T-helper 17 cell (primary cell): ENCODE results near the gene NFATC1. TPM values are rescaled to one million over a fixed set of nuclear protein-coding genes. Genes with fewer than 3 reads are reported as not detected.

ENCODE experiments used
- ATAC-seq: fragments of 150-1000 bp; cut with Tn5 transposase; 2 replicates; pipeline ENCODE4 v1.10.0; 2021; ENCODE audit warnings: mild to moderate bottlenecking, moderate library complexity
- DNase-seq, 3 donors: peaks; one replicate each; pipeline versions ENCODE4 v3.0.0 to v3.0.0-alpha.2; 2020 to 2021
- H3K9me3 ChIP-seq: one replicate; pipeline ENCODE4 v1.7.0; 2013; ENCODE audit warnings: low read length, mild to moderate bottlenecking; ENCODE audit not compliant: control insufficient read depth, poor library complexity, severe bottlenecking
- H3K27ac Mint-ChIP-seq: one replicate; pipeline ENCODE4 v1.8.0; 2022; ENCODE audit warnings: mild to moderate bottlenecking, moderate library complexity, mixed read lengths
- H3K27me3 Mint-ChIP-seq: one replicate; pipeline ENCODE4 v1.8.0; 2022; ENCODE audit warnings: mixed read lengths
- H3K36me3 Mint-ChIP-seq: one replicate; pipeline ENCODE4 v1.8.0; 2022; ENCODE audit warnings: low read depth, mixed read lengths
- H3K4me1 Mint-ChIP-seq: one replicate; pipeline ENCODE4 v1.8.0; 2022; ENCODE audit warnings: mild to moderate bottlenecking, mixed read lengths
- H3K4me3 Mint-ChIP-seq: one replicate; pipeline ENCODE4 v1.8.0; 2022; ENCODE audit warnings: mild to moderate bottlenecking, moderate library complexity, mixed read lengths
- total RNA-seq, 4 donors: library from RNA in 2 of 4; stranded (reverse) in 2 of 4; gene quantifications; one replicate each; pipeline ENCODE4 v1.2.3 and lab custom pipeline; 2022 to 2026

The NFATC1 gene
- total RNA-seq, 2 donors from 2014 or later: 73.4 to 77.8 TPM

DNA sequence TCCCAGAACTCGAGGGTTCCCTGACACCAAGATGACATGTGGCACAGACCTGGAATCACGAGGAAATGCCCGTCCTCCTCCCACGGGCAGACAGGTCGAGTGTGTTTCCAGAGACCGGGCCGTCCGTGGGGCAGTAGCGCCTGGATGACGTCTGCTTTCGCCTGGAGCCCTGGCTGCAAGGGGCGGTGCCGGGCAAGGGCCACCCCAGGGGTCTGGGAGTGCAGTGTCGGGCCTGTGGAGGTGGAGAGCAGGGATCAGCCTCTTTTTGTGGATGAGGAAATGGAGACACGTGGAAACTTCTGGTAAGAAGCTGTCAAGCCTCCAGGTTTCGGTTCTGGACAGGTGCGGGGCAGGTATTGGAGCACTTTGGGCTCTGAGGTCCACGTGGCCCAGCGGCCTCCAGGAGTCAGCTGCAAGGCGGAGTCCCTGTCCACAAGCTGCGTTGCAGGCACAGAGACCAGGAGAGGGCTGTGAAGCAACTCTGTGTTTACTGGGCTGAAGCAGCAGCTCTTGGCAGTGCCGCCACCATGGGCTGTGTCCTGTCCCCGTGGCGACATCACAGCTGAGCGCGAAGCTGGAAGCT, 25.6 kb downstream of the NFATC1 start:
- Mint-ChIP-seq H3K27me3 (no peaks in the 10 kb centered on the region), H3K4me1 (peaks cover 33% of the 10 kb centered on the region), H3K36me3 (peaks cover 10% of the 10 kb centered on the region), H3K4me3 (no peak overlapping the region), H3K27ac (no peak overlapping the region)
- DNase-seq: no peak
- ATAC-seq: no peak
- H3K9me3 ChIP-seq: no peaks in the 10 kb centered on the region

DNA sequence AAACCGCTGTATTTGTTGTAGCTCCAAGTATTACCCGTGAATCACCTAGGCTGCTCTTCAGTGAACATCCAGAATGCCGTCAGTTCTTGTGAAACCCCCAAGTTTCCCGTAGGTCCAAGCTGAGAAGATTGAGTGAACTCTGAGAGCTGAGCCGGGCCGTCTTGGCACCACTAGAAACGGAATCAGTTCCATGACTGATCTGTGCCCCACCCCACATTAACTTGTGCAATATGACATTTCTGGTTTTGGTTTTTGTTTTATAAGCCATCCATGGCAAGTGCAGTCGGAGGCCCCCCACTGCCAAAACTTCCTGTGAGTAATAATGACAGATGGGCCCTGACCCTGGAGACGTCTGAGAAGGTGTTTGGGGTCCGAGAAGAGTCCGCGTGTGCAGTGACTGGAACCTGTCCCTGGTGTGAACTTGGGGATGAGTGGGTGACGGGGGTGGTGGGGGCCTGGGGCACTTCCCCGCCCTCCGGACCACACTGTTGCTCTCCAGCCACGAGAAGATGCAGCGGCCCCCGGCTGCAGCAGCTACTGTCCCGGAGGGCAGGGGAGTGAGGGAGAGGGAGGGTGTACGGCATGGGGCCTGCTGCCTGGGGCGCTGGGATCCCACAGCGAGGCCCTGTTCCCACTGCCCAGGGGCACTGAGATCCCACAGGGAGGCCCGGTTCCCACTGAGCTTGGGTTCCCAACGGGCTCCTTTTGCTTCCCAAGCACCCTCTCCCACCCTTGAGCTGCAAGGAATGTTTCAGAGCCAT, 26.5 kb downstream of the NFATC1 start:
- no peaks in the 10 kb centered on the region for H3K9me3 ChIP-seq
- ATAC-seq (no peak), DNase-seq (no peak)
- Mint-ChIP-seq H3K4me3 (no peak overlapping the region), H3K27me3 (no peaks in the 10 kb centered on the region), H3K27ac (no peak overlapping the region), H3K4me1 (peaks cover 29% of the 10 kb centered on the region), H3K36me3 (peaks cover 10% of the 10 kb centered on the region)

- Mint-ChIP-seq H3K27me3 (no peaks in the 10 kb centered on the region), H3K27ac (no peak overlapping the region), H3K4me1 (peaks cover 29% of the 10 kb centered on the region), H3K36me3 (peaks cover 10% of the 10 kb centered on the region), H3K4me3 (no peak overlapping the region)
- ATAC-seq (no peak), DNase-seq (no peak)
- no peaks in the 10 kb centered on the region for H3K9me3 ChIP-seq
Observed at GRCh38 chr18:79422783-79423165, 27.0 kb downstream of the NFATC1 start.

DNA sequence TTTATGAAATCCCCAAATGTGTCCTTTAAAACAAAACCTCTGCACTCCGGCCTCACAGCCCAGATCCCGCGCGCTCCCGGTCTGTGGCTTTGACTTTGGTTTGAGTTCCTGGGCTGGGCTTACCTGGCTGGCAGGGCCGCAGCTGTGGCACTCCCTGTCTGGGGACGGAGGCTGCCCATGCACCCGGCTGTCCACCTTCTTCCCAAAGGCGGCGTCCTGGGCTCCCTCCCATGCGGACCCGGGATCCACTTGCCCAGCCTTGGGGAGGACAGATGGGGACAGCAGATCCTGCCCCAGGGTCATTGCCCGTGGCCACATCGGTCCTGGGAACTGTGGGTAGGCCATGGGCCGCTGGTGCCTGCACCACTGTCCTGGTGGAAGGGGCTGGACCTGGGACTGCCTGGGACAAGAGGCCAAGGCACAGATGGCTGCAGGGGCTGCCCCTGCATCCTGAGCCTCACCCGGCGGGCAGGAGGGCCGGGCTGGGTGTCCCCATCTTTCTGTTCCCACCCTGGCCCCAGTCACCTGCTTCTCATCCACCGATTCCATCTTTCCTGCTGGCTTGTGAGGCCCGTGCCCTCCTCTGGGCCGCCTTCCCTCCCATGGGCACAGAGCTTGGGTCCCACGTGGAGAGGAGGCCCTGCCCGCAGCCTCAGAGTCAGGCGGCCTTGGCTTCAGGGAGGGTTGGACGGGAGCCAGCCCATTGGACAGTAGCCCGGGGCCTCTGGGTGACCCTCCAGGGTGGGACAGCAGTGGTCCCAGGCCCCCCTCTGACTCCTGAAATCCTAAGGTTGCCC, 27.7 kb downstream of the NFATC1 start:
- no peak for DNase-seq
- ATAC-seq: no peak
- no peaks in the 10 kb centered on the region for H3K9me3 ChIP-seq
- Mint-ChIP-seq H3K36me3 (peaks cover 10% of the 10 kb centered on the region), H3K27ac (no peak overlapping the region), H3K27me3 (no peaks in the 10 kb centered on the region), H3K4me3 (no peak overlapping the region), H3K4me1 (peaks cover 29% of the 10 kb centered on the region)

- H3K4me1 Mint-ChIP-seq: peaks cover 31% of the 10 kb centered on the region
- peak overlapping the region; percentile 43 for H3K4me3 Mint-ChIP-seq
- no peak for ATAC-seq
- H3K27me3 Mint-ChIP-seq: no peaks in the 10 kb centered on the region
- DNase-seq: no peak
- H3K36me3 Mint-ChIP-seq: peaks cover 10% of the 10 kb centered on the region
- peak overlapping the region; percentile 91 for H3K27ac Mint-ChIP-seq
- H3K9me3 ChIP-seq: no peaks in the 10 kb centered on the region
Observed at GRCh38 chr18:79424008-79424565, 28.4 kb downstream of the NFATC1 start.

DNA sequence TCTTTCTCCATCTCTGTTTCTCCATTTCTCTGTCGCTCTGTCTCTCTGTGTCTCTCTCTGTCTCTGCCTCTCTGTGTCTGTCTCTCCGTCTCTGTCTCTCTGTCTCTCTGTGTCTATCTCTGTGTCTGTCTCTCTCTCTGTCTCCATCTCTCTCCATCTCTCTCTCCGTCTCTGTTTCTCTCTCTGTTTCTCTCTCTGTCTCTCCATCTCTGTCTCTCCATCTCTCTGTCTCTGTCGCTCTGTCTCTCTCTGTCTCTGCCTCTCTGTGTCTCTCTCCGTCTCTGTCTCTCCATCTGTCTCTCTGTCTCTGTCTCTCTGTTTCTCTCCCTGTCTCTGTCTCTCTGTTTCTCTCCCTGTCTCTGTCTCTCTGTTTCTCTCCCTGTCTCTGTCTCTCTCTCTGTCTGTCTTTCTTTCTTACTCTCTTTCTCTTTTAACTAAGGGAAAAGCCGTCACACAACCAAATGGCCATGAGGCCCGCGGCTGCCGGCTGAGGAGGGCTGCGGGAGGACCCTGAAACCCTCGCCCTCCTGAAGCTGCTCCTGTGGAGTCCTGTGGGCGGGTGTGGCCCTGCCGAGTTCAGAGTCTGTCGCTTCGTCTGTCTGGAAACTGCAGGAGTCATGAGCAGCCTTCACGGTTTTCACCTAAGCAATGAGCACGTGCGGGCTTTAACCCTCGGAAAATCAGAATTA, 29.3 kb downstream of the NFATC1 start:
- H3K4me3 Mint-ChIP-seq: peak overlapping the region; percentile 43
- DNase-seq (no peak), ATAC-seq (no peak)
- H3K9me3 ChIP-seq: no peaks in the 10 kb centered on the region
- H3K27me3 Mint-ChIP-seq: no peaks in the 10 kb centered on the region
- H3K4me1 Mint-ChIP-seq: peaks cover 32% of the 10 kb centered on the region
- peaks cover 7% of the 10 kb centered on the region for H3K36me3 Mint-ChIP-seq
- H3K27ac Mint-ChIP-seq: peak overlapping the region; percentile 91

GRCh38 chr18:79425569-79425886, 29.8 kb downstream of the NFATC1 start:
- peaks cover 30% of the 10 kb centered on the region for H3K4me1 Mint-ChIP-seq
- ATAC-seq (no peak), DNase-seq (no peak)
- no peaks in the 10 kb centered on the region for H3K27me3 Mint-ChIP-seq
- peak overlapping the region; percentile 91 for H3K27ac Mint-ChIP-seq
- H3K9me3 ChIP-seq: no peaks in the 10 kb centered on the region
- peak overlapping the region; percentile 19 for H3K4me3 Mint-ChIP-seq
- H3K36me3 Mint-ChIP-seq: peaks cover 7% of the 10 kb centered on the region

GRCh38 chr18:79426376-79427300, 30.9 kb downstream of the NFATC1 start:
- ATAC-seq (no peak), DNase-seq (no peak)
- H3K36me3 Mint-ChIP-seq: peaks cover 7% of the 10 kb centered on the region
- peak overlapping the region; percentile 41 for H3K4me3 Mint-ChIP-seq
- no peaks in the 10 kb centered on the region for H3K9me3 ChIP-seq
- H3K27me3 Mint-ChIP-seq: no peaks in the 10 kb centered on the region
- H3K27ac Mint-ChIP-seq: no peak overlapping the region
- H3K4me1 Mint-ChIP-seq: peaks cover 32% of the 10 kb centered on the region

GRCh38 chr18:79427368-79428225, 31.9 kb downstream of the NFATC1 start:
- no peak overlapping the region for H3K27ac Mint-ChIP-seq

DNA sequence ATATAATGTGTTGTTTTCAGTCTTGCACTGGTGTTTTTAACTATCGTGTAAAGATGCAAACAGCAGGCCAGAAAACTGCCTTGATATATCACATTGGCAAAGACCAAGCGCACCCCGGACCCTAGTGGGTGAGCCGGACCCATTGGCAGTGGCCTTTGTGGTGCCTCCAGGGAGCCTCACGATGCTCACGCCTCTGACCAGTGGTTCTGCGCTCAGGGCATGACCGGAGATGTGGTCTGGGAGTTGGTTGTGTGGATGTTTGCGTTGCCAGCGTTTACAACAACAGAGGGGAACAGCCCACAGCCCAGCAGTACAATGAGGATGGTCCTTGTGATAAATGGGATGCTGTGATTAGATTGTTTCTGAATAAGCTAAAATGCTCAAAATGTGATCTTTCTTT, 32.6 kb downstream of the NFATC1 start:
- DNase-seq (no peak), ATAC-seq (no peak)
- Mint-ChIP-seq H3K4me3 (no peak overlapping the region), H3K36me3 (peaks cover 7% of the 10 kb centered on the region), H3K27me3 (no peaks in the 10 kb centered on the region), H3K27ac (peak overlapping the region; percentile 34), H3K4me1 (peaks cover 32% of the 10 kb centered on the region)
- H3K9me3 ChIP-seq: no peaks in the 10 kb centered on the region

More at GRCh38 chr18:79427368-79428225, 31.9 kb downstream of the NFATC1 start:
- H3K27me3 Mint-ChIP-seq: no peaks in the 10 kb centered on the region
- peaks cover 29% of the 10 kb centered on the region for H3K4me1 Mint-ChIP-seq
- H3K4me3 Mint-ChIP-seq: peak overlapping the region; percentile 41
- DNase-seq (no peak), ATAC-seq (no peak)
- H3K36me3 Mint-ChIP-seq: peaks cover 7% of the 10 kb centered on the region
- H3K9me3 ChIP-seq: no peaks in the 10 kb centered on the region

DNA sequence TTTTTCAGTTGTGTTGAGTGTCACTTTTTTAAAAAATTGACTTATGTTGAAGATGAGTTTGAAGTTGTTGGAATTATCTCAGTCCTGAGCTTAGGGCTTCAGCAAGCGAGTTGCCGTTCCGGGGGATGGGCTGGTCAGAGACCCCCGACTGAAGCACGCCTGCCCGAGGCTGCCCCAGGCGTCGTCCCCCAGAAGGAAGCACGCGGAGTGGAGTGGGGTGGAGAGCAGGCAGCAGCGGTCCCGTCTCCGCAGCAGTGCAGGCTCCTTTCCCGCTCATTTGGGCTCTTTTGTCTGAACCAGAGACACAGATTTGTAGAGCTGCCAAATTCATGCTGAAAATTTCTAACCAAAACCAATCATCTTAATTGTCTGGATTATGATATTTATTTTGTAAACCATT, 33.7 kb downstream of the NFATC1 start:
- ATAC-seq (no peak), DNase-seq (no peak)
- H3K9me3 ChIP-seq: no peaks in the 10 kb centered on the region
- Mint-ChIP-seq H3K27me3 (no peaks in the 10 kb centered on the region), H3K27ac (peak overlapping the region; percentile 34), H3K4me1 (peaks cover 31% of the 10 kb centered on the region), H3K36me3 (peaks cover 6% of the 10 kb centered on the region), H3K4me3 (no peak overlapping the region)
